Left ventricle myocardium inferior (tissue), 1 donor: ENCODE results near the gene PID1. TPM values are rescaled to one million over a fixed set of nuclear protein-coding genes. Genes with fewer than 3 reads are reported as not detected.

Source experiments
- DNase-seq: peaks from one replicate; pipeline ENCODE4 v3.0.0-alpha.2; 2020
- H3K27ac ChIP-seq: fragments of 200-600 bp; replicated peaks from 2 replicates; pipeline ENCODE4 v1.8.0; 2021
- H3K27me3 ChIP-seq: fragments of 200-600 bp; 2 replicates; pipeline ENCODE4 v1.8.0; 2021; ENCODE audit warnings: low read depth
- H3K36me3 ChIP-seq: fragments of 200-600 bp; 2 replicates; pipeline ENCODE4 v1.8.0; 2021
- H3K4me1 ChIP-seq: fragments of 200-600 bp; 2 replicates; pipeline ENCODE4 v1.8.0; 2021
- H3K4me3 ChIP-seq: fragments of 200-600 bp; 2 replicates; pipeline ENCODE4 v1.8.0; 2021; ENCODE audit warnings: mild to moderate bottlenecking, moderate library complexity
- H3K9me3 ChIP-seq: fragments of 200-600 bp; replicated peaks from 2 replicates; pipeline ENCODE4 v1.8.0; 2021
- intact Hi-C: fragments of 100-400 bp; cut with micrococcal nuclease; formaldehyde crosslinking; loops from one replicate; pipeline ENCODE4 v1.11.0; 2022
- total RNA-seq: library from RNA; stranded (reverse); fragmentation: NEBNext Ultra II Directional; extraction: Animal tissue kit (Norgen Biotek cat#: 25700); gene quantifications from one replicate; pipeline ENCODE4 v1.2.1, GENCODE V29; 2021
- TF ChIP-seq, protein P1 (sequence below): fragments of 200-600 bp; IDR thresholded peaks from 2 replicates; pipeline ENCODE4 v1.8.0; 2021; ENCODE audit warnings: antibody characterized with exemption, mild to moderate bottlenecking, borderline replicate concordance
- donor health status: DM: no; HTN: yes; CAD: no; lungs with severe emphysema.

Gene PID1
- total RNA-seq, 1 donor from 2014 or later: 7.8 TPM

DNA sequence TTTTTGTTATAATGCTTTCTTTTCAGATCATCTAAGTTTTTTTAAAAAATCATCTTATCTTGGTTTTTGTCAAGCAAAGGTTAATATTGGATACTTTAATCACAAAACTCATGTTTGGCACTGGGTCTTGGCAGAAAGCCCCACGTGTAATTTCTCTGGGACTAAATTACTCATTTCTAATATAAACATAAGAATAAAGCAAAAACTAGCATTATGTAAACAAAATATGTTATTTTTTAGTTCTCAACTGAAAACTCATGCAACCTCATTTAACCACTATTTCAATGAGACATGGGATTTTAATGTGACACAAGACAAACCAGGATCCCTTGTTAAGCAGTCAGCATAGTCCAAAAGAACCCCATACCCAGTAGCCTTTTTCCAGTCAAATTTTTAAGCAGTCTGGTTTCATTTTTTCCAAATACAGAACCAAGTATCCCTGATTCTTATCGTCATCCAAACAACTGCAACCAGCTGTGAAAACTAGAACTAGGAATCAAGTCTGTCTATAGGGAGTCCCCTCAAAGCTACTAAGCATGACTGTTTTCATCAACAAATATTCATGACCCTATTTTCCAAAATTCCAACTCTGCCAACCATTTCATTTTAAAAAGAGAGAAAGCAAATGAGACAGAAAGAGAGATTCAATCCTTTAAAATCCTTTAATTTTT lies 27.1 kb downstream of the PID1 start:
- no peaks in the 10 kb centered on the region for H3K36me3 ChIP-seq
- H3K4me1 ChIP-seq: no peaks in the 10 kb centered on the region
- H3K9me3 ChIP-seq: peaks cover 36% of the 10 kb centered on the region
- no peak overlapping the region for H3K4me3 ChIP-seq
- DNase-seq: no peak
- H3K27ac ChIP-seq: peak overlapping the region; percentile 43
- TF ChIP-seq, protein P1, sequence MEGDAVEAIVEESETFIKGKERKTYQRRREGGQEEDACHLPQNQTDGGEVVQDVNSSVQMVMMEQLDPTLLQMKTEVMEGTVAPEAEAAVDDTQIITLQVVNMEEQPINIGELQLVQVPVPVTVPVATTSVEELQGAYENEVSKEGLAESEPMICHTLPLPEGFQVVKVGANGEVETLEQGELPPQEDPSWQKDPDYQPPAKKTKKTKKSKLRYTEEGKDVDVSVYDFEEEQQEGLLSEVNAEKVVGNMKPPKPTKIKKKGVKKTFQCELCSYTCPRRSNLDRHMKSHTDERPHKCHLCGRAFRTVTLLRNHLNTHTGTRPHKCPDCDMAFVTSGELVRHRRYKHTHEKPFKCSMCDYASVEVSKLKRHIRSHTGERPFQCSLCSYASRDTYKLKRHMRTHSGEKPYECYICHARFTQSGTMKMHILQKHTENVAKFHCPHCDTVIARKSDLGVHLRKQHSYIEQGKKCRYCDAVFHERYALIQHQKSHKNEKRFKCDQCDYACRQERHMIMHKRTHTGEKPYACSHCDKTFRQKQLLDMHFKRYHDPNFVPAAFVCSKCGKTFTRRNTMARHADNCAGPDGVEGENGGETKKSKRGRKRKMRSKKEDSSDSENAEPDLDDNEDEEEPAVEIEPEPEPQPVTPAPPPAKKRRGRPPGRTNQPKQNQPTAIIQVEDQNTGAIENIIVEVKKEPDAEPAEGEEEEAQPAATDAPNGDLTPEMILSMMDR: no peak
- intact Hi-C loops: no loop called here
- H3K27me3 ChIP-seq: no peaks in the 10 kb centered on the region

DNA sequence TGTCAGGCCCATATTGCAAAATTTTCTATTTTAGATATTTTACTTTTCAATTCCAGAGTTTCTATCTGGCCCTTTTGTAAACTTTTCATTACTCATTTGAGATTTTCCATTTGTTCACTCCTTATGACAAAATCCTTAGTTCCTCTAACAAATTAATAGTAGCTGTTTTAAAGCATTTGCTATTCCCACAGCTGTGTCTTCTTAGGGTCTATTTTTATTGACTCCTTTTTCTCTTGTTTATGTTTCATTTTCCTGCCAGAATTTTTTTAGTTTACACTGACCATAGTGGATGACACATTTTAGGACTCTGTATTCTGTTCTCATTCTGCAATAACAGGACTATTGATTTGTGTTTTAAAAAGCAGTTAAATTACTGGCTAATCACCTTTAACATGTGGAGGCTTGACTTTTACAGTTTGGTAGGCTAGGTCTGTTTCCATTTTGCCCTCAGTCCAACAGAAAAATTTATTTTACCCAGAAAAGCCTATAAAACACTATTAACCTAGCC lies 30.0 kb downstream of the PID1 start:
- peaks cover 36% of the 10 kb centered on the region for H3K9me3 ChIP-seq
- intact Hi-C loops: no loop called here
- no peaks in the 10 kb centered on the region for H3K36me3 ChIP-seq
- H3K4me1 ChIP-seq: no peaks in the 10 kb centered on the region
- H3K27ac ChIP-seq: no peak overlapping the region
- no peaks in the 10 kb centered on the region for H3K27me3 ChIP-seq
- no peak for DNase-seq
- TF ChIP-seq, protein P1: no peak
- H3K4me3 ChIP-seq: no peak overlapping the region

DNA sequence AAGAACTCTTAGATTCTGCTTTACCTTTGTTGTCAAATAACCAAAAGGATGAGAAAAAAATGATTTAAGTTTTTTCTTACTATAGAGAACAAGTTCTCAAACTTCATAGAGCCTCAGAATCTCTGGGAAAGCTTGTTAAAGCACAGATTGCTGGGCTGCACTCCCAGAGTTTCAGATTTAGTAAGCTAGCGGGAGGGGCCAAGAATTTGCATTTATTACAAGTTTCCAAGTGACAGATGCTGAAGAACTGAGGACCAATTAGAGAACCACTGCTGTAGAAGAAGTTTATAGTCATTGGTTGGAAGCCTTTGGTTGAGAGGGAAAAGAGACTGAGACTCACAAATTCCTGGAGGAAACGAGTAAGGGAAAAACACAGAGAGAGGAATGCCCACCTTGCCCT lies 32.1 kb downstream of the PID1 start:
- intact Hi-C loops: no loop called here
- H3K27me3 ChIP-seq: no peaks in the 10 kb centered on the region
- DNase-seq: no peak

DNA sequence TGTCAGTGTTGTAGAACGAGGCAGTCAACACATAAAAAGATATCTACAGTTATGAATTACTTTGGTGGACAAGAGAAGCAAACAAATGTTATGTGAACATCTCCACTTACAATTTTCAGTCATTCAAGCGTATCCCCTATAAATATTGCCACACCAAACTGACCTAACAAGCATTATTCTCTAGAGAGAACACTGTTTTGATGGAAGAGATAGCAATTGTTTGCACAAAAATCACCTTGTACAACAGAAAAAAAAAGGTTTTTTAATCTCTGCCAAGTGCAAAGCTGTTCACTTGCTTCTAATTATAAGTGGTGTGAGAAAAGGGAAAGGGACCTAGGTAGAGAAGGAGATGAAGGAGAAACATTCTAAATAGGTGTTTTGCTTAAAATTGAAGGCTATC lies 33.8 kb downstream of the PID1 start:
- no peak for DNase-seq
- H3K27ac ChIP-seq: no peak overlapping the region
- H3K4me3 ChIP-seq: no peak overlapping the region
- H3K27me3 ChIP-seq: no peaks in the 10 kb centered on the region
- H3K36me3 ChIP-seq: no peaks in the 10 kb centered on the region
- intact Hi-C loops: no loop called here
- peaks cover 28% of the 10 kb centered on the region for H3K9me3 ChIP-seq
- H3K4me1 ChIP-seq: no peaks in the 10 kb centered on the region
- TF ChIP-seq, protein P1: no peak

More for the DNA sequence above, 32.1 kb downstream of the PID1 start:
- Histone ChIP-seq H3K9me3 (peaks cover 36% of the 10 kb centered on the region), H3K36me3 (no peaks in the 10 kb centered on the region), H3K4me3 (no peak overlapping the region), H3K27ac (no peak overlapping the region), H3K4me1 (no peaks in the 10 kb centered on the region)
- TF ChIP-seq, protein P1: no peak

DNA sequence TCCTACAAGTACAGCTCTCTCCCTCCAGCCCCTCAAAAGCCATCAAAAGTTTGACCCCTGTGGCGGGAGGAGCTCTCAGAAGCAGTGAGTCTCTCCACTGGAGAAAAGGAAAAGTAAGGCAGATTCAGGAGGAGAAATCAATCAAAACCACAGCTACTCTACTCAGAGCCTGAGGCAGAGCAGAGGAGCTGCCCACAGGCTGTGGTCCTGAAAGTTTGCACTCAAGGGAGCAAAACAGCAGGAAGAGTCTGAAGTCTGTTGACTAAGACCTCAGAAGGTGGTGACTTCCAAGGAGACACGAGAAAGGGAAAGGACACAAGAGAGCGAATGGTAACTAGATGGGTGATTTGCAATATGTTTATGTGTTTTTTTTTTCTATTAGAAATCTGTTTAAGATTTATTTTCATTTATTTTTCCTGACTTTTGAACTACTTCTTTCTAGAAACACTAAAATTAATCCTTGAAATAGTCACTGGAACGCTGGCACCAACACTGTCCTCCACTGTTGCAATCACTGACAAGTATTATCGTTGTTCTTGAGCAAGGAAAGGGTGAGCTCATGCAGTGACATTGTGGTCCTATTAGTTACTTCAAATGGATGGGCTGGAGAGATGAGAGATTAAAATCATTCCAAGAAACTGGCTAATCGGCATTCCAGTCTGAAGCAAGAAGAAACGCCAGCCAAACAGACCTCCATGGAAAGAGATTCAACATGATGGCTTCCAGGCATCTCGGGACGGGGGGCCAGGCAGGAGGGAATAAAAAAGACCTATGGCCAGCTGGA lies 35.8 kb downstream of the PID1 start:
- Histone ChIP-seq H3K4me1 (peaks cover 1% of the 10 kb centered on the region), H3K27ac (peak overlapping the region; percentile 8), H3K9me3 (peaks cover 9% of the 10 kb centered on the region), H3K4me3 (no peak overlapping the region), H3K27me3 (no peaks in the 10 kb centered on the region), H3K36me3 (no peaks in the 10 kb centered on the region)
- DNase-seq: no peak
- TF ChIP-seq, protein P1: no peak
- intact Hi-C loops: no loop called here
